HL-60 (cell line): ENCODE data around the gene CBX1.

Experiments
- POLR2AphosphoS5 ChIP-seq: IDR thresholded peaks from 2 replicates; pipeline ENCODE4 v1.6.1; 2012; ENCODE audit warnings: low read depth
- TF ChIP-seq, protein P1 (sequence below): IDR thresholded peaks from one replicate; pipeline ENCODE4 v1.5.1; 2011; ENCODE audit warnings: low read length, control low read depth, inconsistent platforms; ENCODE audit not compliant: insufficient read depth
- TF ChIP-seq, protein P2 (sequence below): IDR thresholded peaks from 2 replicates; pipeline ENCODE4 v1.6.1; 2012; ENCODE audit warnings: low read depth; ENCODE audit not compliant: insufficient replicate concordance

DNA sequence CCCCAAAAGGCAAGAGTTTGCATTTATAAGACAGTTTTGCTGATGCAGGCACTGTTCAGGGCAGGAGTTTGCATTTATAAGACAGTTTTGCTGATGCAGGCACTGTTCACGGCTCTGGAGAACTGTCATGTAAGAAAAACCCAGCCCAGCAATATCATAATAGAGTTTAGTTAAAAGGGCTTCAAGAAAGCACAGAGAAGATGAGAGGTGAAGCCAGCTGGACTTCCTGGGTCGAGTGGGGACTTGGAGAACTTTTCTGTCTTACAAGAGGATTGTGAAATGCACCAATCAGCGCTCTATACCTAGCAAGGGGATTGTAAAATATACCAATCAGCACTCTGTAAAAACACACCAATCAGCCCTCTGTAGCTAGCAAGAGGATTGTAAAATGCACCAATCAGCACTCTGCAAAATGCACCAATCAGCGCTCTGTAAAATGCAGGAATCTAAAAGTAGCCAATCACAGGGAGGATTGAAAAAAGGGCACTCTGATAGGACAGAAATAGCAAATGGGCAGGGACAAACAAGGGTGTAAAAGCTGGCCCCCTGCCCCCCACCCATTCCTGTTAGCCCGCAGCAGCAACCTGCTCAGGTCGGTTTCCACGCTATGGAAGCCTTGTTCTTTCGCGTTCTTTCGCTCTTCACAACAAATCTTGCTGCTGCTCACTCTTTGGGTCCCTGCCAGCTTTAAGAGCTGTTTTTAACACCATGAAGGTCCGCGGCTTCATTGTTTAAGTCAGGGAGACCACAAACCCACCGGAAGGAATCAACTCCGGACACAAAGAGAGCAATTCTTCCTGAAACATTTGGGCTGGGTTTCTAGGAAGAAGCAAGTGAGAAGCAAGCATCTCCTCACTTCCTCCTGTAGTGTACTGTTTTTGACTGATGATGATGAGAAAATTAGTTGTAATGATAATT lies 1.8 kb upstream of the CBX1 start:
- TF ChIP-seq, protein P1, sequence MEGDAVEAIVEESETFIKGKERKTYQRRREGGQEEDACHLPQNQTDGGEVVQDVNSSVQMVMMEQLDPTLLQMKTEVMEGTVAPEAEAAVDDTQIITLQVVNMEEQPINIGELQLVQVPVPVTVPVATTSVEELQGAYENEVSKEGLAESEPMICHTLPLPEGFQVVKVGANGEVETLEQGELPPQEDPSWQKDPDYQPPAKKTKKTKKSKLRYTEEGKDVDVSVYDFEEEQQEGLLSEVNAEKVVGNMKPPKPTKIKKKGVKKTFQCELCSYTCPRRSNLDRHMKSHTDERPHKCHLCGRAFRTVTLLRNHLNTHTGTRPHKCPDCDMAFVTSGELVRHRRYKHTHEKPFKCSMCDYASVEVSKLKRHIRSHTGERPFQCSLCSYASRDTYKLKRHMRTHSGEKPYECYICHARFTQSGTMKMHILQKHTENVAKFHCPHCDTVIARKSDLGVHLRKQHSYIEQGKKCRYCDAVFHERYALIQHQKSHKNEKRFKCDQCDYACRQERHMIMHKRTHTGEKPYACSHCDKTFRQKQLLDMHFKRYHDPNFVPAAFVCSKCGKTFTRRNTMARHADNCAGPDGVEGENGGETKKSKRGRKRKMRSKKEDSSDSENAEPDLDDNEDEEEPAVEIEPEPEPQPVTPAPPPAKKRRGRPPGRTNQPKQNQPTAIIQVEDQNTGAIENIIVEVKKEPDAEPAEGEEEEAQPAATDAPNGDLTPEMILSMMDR = no peak
- no peak for TF ChIP-seq POLR2AphosphoS5
- TF ChIP-seq, protein P2, sequence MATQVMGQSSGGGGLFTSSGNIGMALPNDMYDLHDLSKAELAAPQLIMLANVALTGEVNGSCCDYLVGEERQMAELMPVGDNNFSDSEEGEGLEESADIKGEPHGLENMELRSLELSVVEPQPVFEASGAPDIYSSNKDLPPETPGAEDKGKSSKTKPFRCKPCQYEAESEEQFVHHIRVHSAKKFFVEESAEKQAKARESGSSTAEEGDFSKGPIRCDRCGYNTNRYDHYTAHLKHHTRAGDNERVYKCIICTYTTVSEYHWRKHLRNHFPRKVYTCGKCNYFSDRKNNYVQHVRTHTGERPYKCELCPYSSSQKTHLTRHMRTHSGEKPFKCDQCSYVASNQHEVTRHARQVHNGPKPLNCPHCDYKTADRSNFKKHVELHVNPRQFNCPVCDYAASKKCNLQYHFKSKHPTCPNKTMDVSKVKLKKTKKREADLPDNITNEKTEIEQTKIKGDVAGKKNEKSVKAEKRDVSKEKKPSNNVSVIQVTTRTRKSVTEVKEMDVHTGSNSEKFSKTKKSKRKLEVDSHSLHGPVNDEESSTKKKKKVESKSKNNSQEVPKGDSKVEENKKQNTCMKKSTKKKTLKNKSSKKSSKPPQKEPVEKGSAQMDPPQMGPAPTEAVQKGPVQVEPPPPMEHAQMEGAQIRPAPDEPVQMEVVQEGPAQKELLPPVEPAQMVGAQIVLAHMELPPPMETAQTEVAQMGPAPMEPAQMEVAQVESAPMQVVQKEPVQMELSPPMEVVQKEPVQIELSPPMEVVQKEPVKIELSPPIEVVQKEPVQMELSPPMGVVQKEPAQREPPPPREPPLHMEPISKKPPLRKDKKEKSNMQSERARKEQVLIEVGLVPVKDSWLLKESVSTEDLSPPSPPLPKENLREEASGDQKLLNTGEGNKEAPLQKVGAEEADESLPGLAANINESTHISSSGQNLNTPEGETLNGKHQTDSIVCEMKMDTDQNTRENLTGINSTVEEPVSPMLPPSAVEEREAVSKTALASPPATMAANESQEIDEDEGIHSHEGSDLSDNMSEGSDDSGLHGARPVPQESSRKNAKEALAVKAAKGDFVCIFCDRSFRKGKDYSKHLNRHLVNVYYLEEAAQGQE = no peak
